K562 (cell line): ENCODE measurements around the gene OPN1LW. TPM values are rescaled to one million over a fixed set of nuclear protein-coding genes. Genes with fewer than 3 reads are reported as not detected.

ENCODE experiments used
- BRF1 ChIP-seq: IDR thresholded peaks from 3 replicates; pipeline ENCODE4 v1.6.1; 2011; ENCODE audit warnings: borderline replicate concordance, mild to moderate bottlenecking; ENCODE audit not compliant: insufficient read length; ENCODE audit errors: extremely low read depth
- FOXM1 ChIP-seq, 2 experiments: fragments of 450-650 bp in 1 of 2; sonication (generic) in 1 of 2; formaldehyde crosslinking in 1 of 2; IDR thresholded peaks; 2 replicates each; pipeline versions ENCODE4 v1.6.1 to v1.9.0; 2017 to 2022; ENCODE audit warnings: low read depth in 2 of 2, mild to moderate bottlenecking in 2 of 2, missing genetic modification reagents in 1 of 2, moderate library complexity in 1 of 2
- HDAC3 ChIP-seq: fragments of 450-650 bp; IDR thresholded peaks from 2 replicates; pipeline ENCODE4 v1.6.1; 2018; ENCODE audit warnings: borderline replicate concordance, mild to moderate bottlenecking, moderate library complexity; ENCODE audit not compliant: partially characterized antibody
- JUN ChIP-seq, 2 experiments: sonication (generic) in 1 of 2; formaldehyde crosslinking in 1 of 2; IDR thresholded peaks; 2 replicates each; pipeline versions ENCODE4 v1.6.1 to v1.8.0; 2012 to 2022; ENCODE audit warnings: borderline replicate concordance in 2 of 2, mild to moderate bottlenecking in 2 of 2, improper control_type of control experiment in 1 of 2, low read depth in 1 of 2, low read length in 1 of 2, missing genetic modification reagents in 1 of 2
- L3MBTL2 ChIP-seq: fragments of 450-650 bp; IDR thresholded peaks from 2 replicates; pipeline ENCODE4 v1.6.1; 2016; ENCODE audit warnings: mild to moderate bottlenecking, moderate library complexity
- LEF1 ChIP-seq: fragments of 450-650 bp; IDR thresholded peaks from 2 replicates; pipeline ENCODE4 v1.6.1; 2016; ENCODE audit warnings: mild to moderate bottlenecking
- NR0B1 ChIP-seq: fragments of 450-650 bp; IDR thresholded peaks from one replicate; pipeline ENCODE4 v1.6.1; 2018; ENCODE audit warnings: mild to moderate bottlenecking, moderate library complexity; ENCODE audit not compliant: partially characterized antibody
- POLR2G ChIP-seq: fragments of 200-400 bp; formaldehyde crosslinking; IDR thresholded peaks from 2 replicates; pipeline ENCODE4 v1.6.1; 2017; ENCODE audit warnings: low read depth, mild to moderate bottlenecking, antibody characterized with exemption, low read length, moderate library complexity
- PURB ChIP-seq: sonication (generic); formaldehyde crosslinking; IDR thresholded peaks from 2 replicates; pipeline ENCODE4 v1.9.0; 2021; ENCODE audit warnings: low read depth, mild to moderate bottlenecking, missing genetic modification reagents
- RCOR1 ChIP-seq, 2 experiments: IDR thresholded peaks; 2 replicates each; pipeline ENCODE4 v1.6.1; 2012; ENCODE audit warnings: low read depth in 2 of 2, low read length in 2 of 2, borderline replicate concordance in 1 of 2, improper control_type of control experiment in 1 of 2
- RNF2 ChIP-seq: sonication (generic); IDR thresholded peaks from 2 replicates; pipeline ENCODE4 v1.6.1; 2016
- SFPQ ChIP-seq: fragments of 200-400 bp; formaldehyde crosslinking; IDR thresholded peaks from 2 replicates; pipeline ENCODE4 v1.6.1; 2017; ENCODE audit warnings: mild to moderate bottlenecking, low read depth, low read length, moderate library complexity
- SIN3A ChIP-seq, 2 experiments: fragments of 150-350 bp in 1 of 2; IDR thresholded peaks; 2 replicates each; pipeline ENCODE4 v1.6.1; 2011 to 2016; ENCODE audit warnings: borderline replicate concordance in 2 of 2, low read depth in 2 of 2, low read length in 2 of 2, mild to moderate bottlenecking in 2 of 2, moderate library complexity in 2 of 2; ENCODE audit not compliant: control insufficient read depth in 1 of 2
- SMAD2 ChIP-seq: fragments of 150-350 bp; IDR thresholded peaks from 2 replicates; pipeline ENCODE4 v1.6.1; 2014; ENCODE audit warnings: low read depth, mild to moderate bottlenecking, low read length
- TCF3 ChIP-seq: sonication (generic); formaldehyde crosslinking; IDR thresholded peaks from 2 replicates; pipeline ENCODE4 v1.4.0; 2020; ENCODE audit warnings: mild to moderate bottlenecking, missing genetic modification reagents
- YBX1 ChIP-seq: fragments of 450-650 bp; IDR thresholded peaks from 2 replicates; pipeline ENCODE4 v1.7.1; 2016; ENCODE audit warnings: mild to moderate bottlenecking
- ZBTB49 ChIP-seq: sonication (generic); formaldehyde crosslinking; IDR thresholded peaks from 2 replicates; pipeline ENCODE4 v1.8.0; 2022; ENCODE audit warnings: missing genetic modification reagents, mild to moderate bottlenecking, borderline replicate concordance
- ZHX1 ChIP-seq: fragments of 150-350 bp; conservative IDR thresholded peaks from 2 replicates; pipeline ENCODE4 v1.6.1; 2014; ENCODE audit warnings: low read length
- polyA plus RNA-seq, 8 experiments: library from polyadenylated mRNA; depleted of rRNA in 4 of 8; stranded (reverse) in 5 of 8; unstranded in 3 of 8; fragments of >200 nt; fragmentation: Nextera tagmentation in 2 of 8; fragmentation: Illumina TruSeq in 1 of 8; extraction: Ambion mirVana in 2 of 8; extraction: Trizol in 1 of 8; gene quantifications; 2 replicates each; pipeline versions ENCODE4 v1.2.1 to v1.2.3, GENCODE V29; 2011 to 2014; ENCODE audit warnings: inconsistent platforms in 1 of 8, missing spikeins in 1 of 8
- total RNA-seq, 7 experiments: library from RNA; depleted of rRNA in 6 of 7; stranded (reverse); fragments of >200 nt in 6 of 7; fragmentation: Illumina TruSeq in 2 of 7; extraction: Trizol in 2 of 7; gene quantifications; 2 replicates each; pipeline versions ENCODE4 v1.2.1 to v1.2.3, GENCODE V29; 2011 to 2021; ENCODE audit warnings: low replicate concordance in 1 of 7

The OPN1LW gene
- total and polyA plus RNA-seq, 9 of the 15 experiments (the other 6 are each of a cell fraction or from before 2014, with no cell fraction given) = 0.04 TPM; not detected in 8

- TF ChIP-seq SIN3A (IDR thresholded peaks at IDR 0.05; ENCODE audit: borderline replicate concordance in 2 of 2, control insufficient read depth in 1 of 2, low read depth in 2 of 2, low read length in 2 of 2) = no peak
- TF ChIP-seq RCOR1 (IDR thresholded peaks at IDR 0.05; ENCODE audit: borderline replicate concordance in 1 of 2, low read depth in 2 of 2, low read length in 2 of 2) = no peak
- no peak for TF ChIP-seq YBX1
- no peak for TF ChIP-seq SMAD2
- TF ChIP-seq JUN (IDR thresholded peaks at IDR 0.05; ENCODE audit: borderline replicate concordance, low read depth, low read length) = no peak
- TF ChIP-seq JUN (CRISPR knock-in tag; IDR thresholded peaks at IDR 0.05; ENCODE audit: borderline replicate concordance) = no peak
- TF ChIP-seq PURB (CRISPR knock-in tag) = no peak
- TF ChIP-seq ZBTB49 (CRISPR knock-in tag) = no peak
- TF ChIP-seq RNF2 = no peak
- peak; percentile 57; the same call in 1 of the 2 replicates for TF ChIP-seq POLR2G
- TF ChIP-seq FOXM1 (IDR thresholded peaks at IDR 0.05; ENCODE audit: low read depth) = no peak
- no peak for TF ChIP-seq FOXM1 (CRISPR knock-in tag; IDR thresholded peaks at IDR 0.05; ENCODE audit: low read depth)
- TF ChIP-seq L3MBTL2 = peak; percentile 76
- TF ChIP-seq ZHX1 = no peak
- TF ChIP-seq BRF1 = no peak
- no peak for TF ChIP-seq TCF3 (CRISPR knock-in tag)
- no peak for TF ChIP-seq LEF1
- no peak for TF ChIP-seq SFPQ
- TF ChIP-seq NR0B1 = no peak
- no peak for TF ChIP-seq HDAC3
Measured at GRCh38 chrX:154136627-154137161, 7.3 kb upstream of the OPN1LW start (continued).
